Erythroblast (primary cell): ENCODE results near the gene DYNLT4.

Experiments
- GATA1 ChIP-seq: IDR thresholded peaks from 2 replicates; pipeline ENCODE4 v1.6.1; 2011; ENCODE audit warnings: low read depth, mild to moderate bottlenecking, control low read depth, low read length, moderate library complexity
- POLR2A ChIP-seq: IDR thresholded peaks from 2 replicates; pipeline ENCODE4 v1.6.1; 2011; ENCODE audit warnings: mild to moderate bottlenecking, low read length

- TF ChIP-seq POLR2A (no peak), GATA1 (no peak)
Observed at GRCh38 chr1:44777547-44777946, 29.6 kb downstream of the DYNLT4 start.
